Neutrophil (primary cell): Measurements from ENCODE around the gene GCN1.

ENCODE experiments used
- H3K27ac ChIP-seq: fragments of 200-600 bp; sonication (generic); 2 replicates; pipeline ENCODE4 v1.5.1; 2016; ENCODE audit warnings: mild to moderate bottlenecking, moderate library complexity
- H3K27me3 ChIP-seq: fragments of 200-600 bp; sonication (generic); 2 replicates; pipeline ENCODE4 v1.6.0; 2016; ENCODE audit warnings: mild to moderate bottlenecking
- H3K36me3 ChIP-seq: fragments of 200-600 bp; sonication (generic); 2 replicates; pipeline ENCODE4 v1.5.1; 2017
- H3K4me1 ChIP-seq, 2 experiments: fragments of 200-600 bp in 1 of 2; sonication (generic) in 1 of 2; 1 replicate in 1 of 2; 2 replicates in 1 of 2; pipeline versions ENCODE4 v1.5.1 to v1.6.1; 2013 to 2016; ENCODE audit warnings: low read depth in 1 of 2, low read length in 1 of 2, mild to moderate bottlenecking in 1 of 2, moderate library complexity in 1 of 2; ENCODE audit not compliant: control insufficient read depth in 1 of 2, insufficient read depth in 1 of 2
- H3K4me3 ChIP-seq, 2 experiments: fragments of 200-600 bp in 1 of 2; sonication (generic) in 1 of 2; 1 replicate in 1 of 2; 2 replicates in 1 of 2; pipeline ENCODE4 v1.5.1; 2013 to 2016; ENCODE audit warnings: low read depth in 1 of 2, low read length in 1 of 2, mild to moderate bottlenecking in 1 of 2, moderate library complexity in 1 of 2
- H3K9me3 ChIP-seq: fragments of 200-600 bp; sonication (generic); 2 replicates; pipeline ENCODE4 v1.5.1; 2016
- CTCF ChIP-seq: fragments of 200-600 bp; sonication (generic); IDR thresholded peaks from 2 replicates; pipeline ENCODE4 v1.5.1; 2016; ENCODE audit warnings: antibody characterized with exemption

The GCN1 gene

GRCh38 chr12:120136093-120136770 is 58.3 kb downstream of the GCN1 start:
- no peak overlapping the region for H3K27ac ChIP-seq
- no peaks in the 10 kb centered on the region for H3K27me3 ChIP-seq
- peaks cover 100% of the 10 kb centered on the region for H3K36me3 ChIP-seq
- TF ChIP-seq CTCF: no peak
- no peaks in the 10 kb centered on the region for H3K9me3 ChIP-seq
- no peaks in the 10 kb centered on the region for H3K4me1 ChIP-seq
- H3K4me3 ChIP-seq: no peak overlapping the region

- Histone ChIP-seq H3K4me3 (no peak overlapping the region), H3K27me3 (no peaks in the 10 kb centered on the region), H3K36me3 (peaks cover 100% of the 10 kb centered on the region), H3K9me3 (no peaks in the 10 kb centered on the region), H3K27ac (no peak overlapping the region), H3K4me1 (no peaks in the 10 kb centered on the region)
- TF ChIP-seq CTCF: no peak
Measured at GRCh38 chr12:120134307-120134980, 60.1 kb downstream of the GCN1 start.

- no peak for TF ChIP-seq CTCF
- Histone ChIP-seq H3K9me3 (no peaks in the 10 kb centered on the region), H3K4me3 (no peak overlapping the region), H3K4me1 (no peaks in the 10 kb centered on the region), H3K27me3 (no peaks in the 10 kb centered on the region), H3K27ac (no peak overlapping the region), H3K36me3 (peaks cover 96% of the 10 kb centered on the region)
Measured at GRCh38 chr12:120132863-120133385, 61.6 kb downstream of the GCN1 start.

GRCh38 chr12:120132054-120132836 is 62.3 kb downstream of the GCN1 start:
- no peaks in the 10 kb centered on the region for H3K9me3 ChIP-seq

More at GRCh38 chr12:120132054-120132836, 62.3 kb downstream of the GCN1 start:
- Histone ChIP-seq H3K4me1 (peaks cover 1 to 2% of the 10 kb centered on the region in 2 experiments), H3K27me3 (no peaks in the 10 kb centered on the region), H3K4me3 (no peak overlapping the region), H3K27ac (no peak overlapping the region), H3K36me3 (peaks cover 95% of the 10 kb centered on the region)
- TF ChIP-seq CTCF: no peak
